ENCODE results near the gene VARS1.

- TF ChIP-seq POLR2A (IDR thresholded peaks at IDR 0.05) (no peak), CTCF (IDR thresholded peaks at IDR 0.05) (no peak), POLR2AphosphoS5 (IDR thresholded peaks at IDR 0.05) (no peak), EP300 (IDR thresholded peaks at IDR 0.05) (no peak)
These were observed 20.4 kb downstream of the VARS1 start for GRCh38 chr6:31775184-31775583.

Data from upper lobe of left lung (tissue), 4 donors.